Measurements from ENCODE around the gene GSTT2. TPM values are rescaled to one million over a fixed set of nuclear protein-coding genes. Genes with fewer than 3 reads are reported as not detected.

GSTT2 gene
- total RNA-seq, 1 experiment from 2014 or later, result not detected

DNA sequence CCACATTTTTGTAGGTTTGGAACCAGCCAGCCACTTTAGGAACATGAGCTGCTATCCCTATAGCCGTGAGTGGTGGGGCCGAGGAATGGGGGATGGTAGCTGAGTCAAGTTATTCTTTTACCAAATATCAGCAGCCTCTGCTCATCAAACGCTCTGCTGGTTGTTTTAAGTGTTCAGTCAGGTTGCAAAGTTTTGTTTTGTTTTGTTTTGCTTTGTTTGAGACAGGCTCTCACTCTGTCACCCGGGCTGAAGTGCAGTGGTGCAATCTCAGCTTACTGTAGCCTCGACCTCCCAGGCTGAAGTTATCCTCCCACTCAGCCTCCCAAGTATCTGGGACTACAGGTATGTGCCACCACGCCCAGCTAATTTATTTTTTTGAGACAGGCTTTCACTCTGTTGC is 45.5 kb downstream of the GSTT2 start:
- peaks cover 8% of the 10 kb centered on the region for H3K9me3 ChIP-seq (ENCODE audit: low read depth, low read length, poor library complexity, severe bottlenecking)
- CTCF ChIA-PET, result no interaction called here

DNA sequence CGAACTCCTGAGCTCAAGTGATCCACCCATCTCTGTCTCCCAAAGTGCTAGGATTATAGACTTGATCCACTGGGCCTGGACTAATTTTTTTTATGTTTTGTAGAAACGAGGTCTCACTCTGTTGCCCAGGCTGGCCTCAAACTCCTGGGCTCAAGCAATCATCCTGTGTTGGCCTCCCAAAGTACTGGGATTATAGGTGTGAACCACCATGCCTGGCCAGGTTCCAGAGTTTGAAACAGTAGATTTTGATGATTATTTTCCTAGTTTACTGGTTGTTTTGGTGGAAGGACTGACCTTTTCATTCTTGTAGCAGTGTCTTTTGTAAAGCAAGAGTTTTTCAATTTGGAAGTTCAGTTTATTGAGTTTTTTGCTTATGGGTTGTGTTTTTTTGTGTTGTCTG is 46.1 kb downstream of the GSTT2 start:
- POLR2A ChIA-PET (ENCODE audit: low non-redundant PET), result no interaction called here

More for the DNA sequence above, 45.5 kb downstream of the GSTT2 start:
- Histone ChIP-seq H3K27me3 (replicated peaks; ENCODE audit: insufficient read depth, low read depth, low read length, poor library complexity) (no peaks in the 10 kb centered on the region), H3K36me3 (ENCODE audit: insufficient read depth, low read length, poor library complexity, severe bottlenecking) (no peaks in the 10 kb centered on the region), H3K27ac (ENCODE audit: low read depth, low read length, poor library complexity, severe bottlenecking) (no peak overlapping the region), H3K4me1 (ENCODE audit: insufficient read depth, low read length, poor library complexity, severe bottlenecking) (peaks cover 8% of the 10 kb centered on the region), H3K4me3 (ENCODE audit: low read depth, low read length, poor library complexity, severe bottlenecking) (no peak overlapping the region)
- POLR2A ChIA-PET (ENCODE audit: low non-redundant PET), result no interaction called here
- intact Hi-C loops (cut with micrococcal nuclease; ENCODE audit: unreplicated experiment), result no loop called here
- no TSS peak for BruUV-seq (replicated peaks)
- no peak for TF ChIP-seq CTCF (conservative IDR thresholded peaks at IDR 0.05; ENCODE audit: low read depth, low read length)
- no peak for TF ChIP-seq EZH2 (IDR thresholded peaks at IDR 0.05; ENCODE audit: borderline replicate concordance, low read depth, low read length, poor library complexity, severe bottlenecking)
- DNase-seq (ENCODE audit: low spot score), result no peak

DNA sequence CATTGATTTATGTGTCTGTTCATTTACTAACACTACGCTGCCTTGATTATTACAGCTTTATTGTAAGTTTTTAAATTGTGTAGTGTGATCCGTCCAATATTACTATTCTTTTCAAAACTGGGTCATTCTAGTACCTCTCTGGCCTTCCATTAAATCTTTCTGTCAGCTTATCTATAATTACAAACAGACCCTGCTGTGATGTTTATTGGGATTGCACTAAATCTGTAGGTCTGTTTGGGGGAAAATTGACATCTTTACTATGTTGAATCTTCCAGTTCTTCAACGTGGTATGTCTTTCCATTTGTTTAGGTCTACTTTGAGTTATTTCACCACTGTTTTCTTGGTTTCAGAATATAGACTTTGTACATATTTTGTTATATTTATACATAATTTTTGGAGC is 46.8 kb downstream of the GSTT2 start:
- no peak overlapping the region for H3K4me3 ChIP-seq (ENCODE audit: low read depth, low read length, poor library complexity, severe bottlenecking)
- peaks cover 8% of the 10 kb centered on the region for H3K9me3 ChIP-seq (ENCODE audit: low read depth, low read length, poor library complexity, severe bottlenecking)
- no peaks in the 10 kb centered on the region for H3K36me3 ChIP-seq (ENCODE audit: insufficient read depth, low read length, poor library complexity, severe bottlenecking)
- intact Hi-C loops (cut with micrococcal nuclease; ENCODE audit: unreplicated experiment), result no loop called here
- BruUV-seq (replicated peaks), result no TSS peak
- TF ChIP-seq EZH2 (IDR thresholded peaks at IDR 0.05; ENCODE audit: borderline replicate concordance, low read depth, low read length, poor library complexity, severe bottlenecking) (no peak), CTCF (conservative IDR thresholded peaks at IDR 0.05; ENCODE audit: low read depth, low read length) (no peak)
- no peak for DNase-seq (ENCODE audit: low spot score)
- H3K27ac ChIP-seq (ENCODE audit: low read depth, low read length, poor library complexity, severe bottlenecking), result no peak overlapping the region
- ChIA-PET POLR2A (ENCODE audit: low non-redundant PET) (no interaction called here), CTCF (no interaction called here)
- H3K4me1 ChIP-seq (ENCODE audit: insufficient read depth, low read length, poor library complexity, severe bottlenecking), result peaks cover 8% of the 10 kb centered on the region
- no peaks in the 10 kb centered on the region for H3K27me3 ChIP-seq (replicated peaks; ENCODE audit: insufficient read depth, low read depth, low read length, poor library complexity)

More for the DNA sequence above, 46.1 kb downstream of the GSTT2 start:
- Histone ChIP-seq H3K4me3 (ENCODE audit: low read depth, low read length, poor library complexity, severe bottlenecking) (no peak overlapping the region), H3K36me3 (ENCODE audit: insufficient read depth, low read length, poor library complexity, severe bottlenecking) (no peaks in the 10 kb centered on the region), H3K27me3 (replicated peaks; ENCODE audit: insufficient read depth, low read depth, low read length, poor library complexity) (no peaks in the 10 kb centered on the region), H3K27ac (ENCODE audit: low read depth, low read length, poor library complexity, severe bottlenecking) (no peak overlapping the region), H3K4me1 (ENCODE audit: insufficient read depth, low read length, poor library complexity, severe bottlenecking) (peaks cover 8% of the 10 kb centered on the region), H3K9me3 (ENCODE audit: low read depth, low read length, poor library complexity, severe bottlenecking) (peaks cover 8% of the 10 kb centered on the region)
- CTCF ChIA-PET, result no interaction called here
- no TSS peak for BruUV-seq (replicated peaks)
- intact Hi-C loops (cut with micrococcal nuclease; ENCODE audit: unreplicated experiment), result no loop called here
- no peak for TF ChIP-seq CTCF (conservative IDR thresholded peaks at IDR 0.05; ENCODE audit: low read depth, low read length)
- no peak for TF ChIP-seq EZH2 (IDR thresholded peaks at IDR 0.05; ENCODE audit: borderline replicate concordance, low read depth, low read length, poor library complexity, severe bottlenecking)
- DNase-seq (ENCODE audit: low spot score), result no peak
